Measurements from ENCODE around the gene GNAZ. TPM values are rescaled to one million over a fixed set of nuclear protein-coding genes. Genes with fewer than 3 reads are reported as not detected.
"Not testable (repeated sequence)": the region's sequence is repeated elsewhere in the genome, so short reads cannot be mapped to it uniquely, and the experiment has no call there.

GNAZ gene
- total and polyA plus RNA-seq, 3 donors from 2014 or later = 13.7 to 20.2 (median 15.1) TPM

DNA sequence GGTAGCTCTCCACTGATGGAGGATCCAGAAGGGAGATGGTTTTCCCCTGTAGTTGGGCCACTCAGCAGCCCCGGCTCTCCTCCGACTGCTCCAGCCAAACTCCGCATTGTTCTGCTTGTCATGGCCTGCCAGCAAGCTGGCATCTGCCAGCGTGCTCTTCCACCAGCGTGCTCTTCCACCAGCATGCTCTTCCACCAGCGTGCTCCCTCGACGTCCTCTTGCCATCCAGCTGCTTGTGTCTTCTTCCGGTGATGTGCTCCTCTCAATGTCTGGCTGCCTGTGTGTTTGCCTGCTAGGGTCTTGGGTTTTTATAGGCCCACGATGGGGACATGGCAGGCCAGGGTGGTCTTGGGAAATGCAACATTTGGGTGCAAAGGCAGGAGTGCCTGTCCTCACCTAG, 43.5 kb upstream of the GNAZ start:
- no peaks in the 10 kb centered on the region for H3K9me3 ChIP-seq
- no peak for DNase-seq

DNA sequence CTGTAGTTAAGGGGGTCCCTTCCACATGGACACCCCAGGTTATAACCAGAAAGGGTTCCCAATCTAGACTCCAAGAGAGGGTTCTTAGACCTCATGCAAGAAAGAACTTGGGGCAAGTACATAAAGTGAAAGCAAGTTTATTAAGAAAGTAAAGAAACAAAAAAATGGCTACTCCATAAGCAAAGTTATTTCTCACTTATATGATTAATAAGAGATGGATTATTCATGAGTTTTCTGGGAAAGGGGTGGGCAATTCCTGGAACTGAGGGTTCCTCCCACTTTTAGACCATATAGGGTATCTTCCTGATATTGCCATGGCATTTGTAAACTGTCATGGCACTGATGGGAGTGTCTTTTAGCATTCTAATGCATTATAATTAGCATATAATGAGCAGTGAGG, 42.5 kb upstream of the GNAZ start:
- H3K36me3 ChIP-seq (ENCODE audit: low read depth, missing control alignments); H3K27ac ChIP-seq; H3K4me3 ChIP-seq; intact Hi-C loops (cut with DNase I; ENCODE audit: low total_unique reads); H3K4me1 ChIP-seq; DNase-seq; H3K9me3 ChIP-seq; H3K27me3 ChIP-seq: not testable (repeated sequence)

More for the DNA sequence above, 43.5 kb upstream of the GNAZ start:
- TF ChIP-seq, protein P1, sequence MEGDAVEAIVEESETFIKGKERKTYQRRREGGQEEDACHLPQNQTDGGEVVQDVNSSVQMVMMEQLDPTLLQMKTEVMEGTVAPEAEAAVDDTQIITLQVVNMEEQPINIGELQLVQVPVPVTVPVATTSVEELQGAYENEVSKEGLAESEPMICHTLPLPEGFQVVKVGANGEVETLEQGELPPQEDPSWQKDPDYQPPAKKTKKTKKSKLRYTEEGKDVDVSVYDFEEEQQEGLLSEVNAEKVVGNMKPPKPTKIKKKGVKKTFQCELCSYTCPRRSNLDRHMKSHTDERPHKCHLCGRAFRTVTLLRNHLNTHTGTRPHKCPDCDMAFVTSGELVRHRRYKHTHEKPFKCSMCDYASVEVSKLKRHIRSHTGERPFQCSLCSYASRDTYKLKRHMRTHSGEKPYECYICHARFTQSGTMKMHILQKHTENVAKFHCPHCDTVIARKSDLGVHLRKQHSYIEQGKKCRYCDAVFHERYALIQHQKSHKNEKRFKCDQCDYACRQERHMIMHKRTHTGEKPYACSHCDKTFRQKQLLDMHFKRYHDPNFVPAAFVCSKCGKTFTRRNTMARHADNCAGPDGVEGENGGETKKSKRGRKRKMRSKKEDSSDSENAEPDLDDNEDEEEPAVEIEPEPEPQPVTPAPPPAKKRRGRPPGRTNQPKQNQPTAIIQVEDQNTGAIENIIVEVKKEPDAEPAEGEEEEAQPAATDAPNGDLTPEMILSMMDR (IDR thresholded peaks at IDR 0.05) = no peak
- TF ChIP-seq POLR2A (IDR thresholded peaks at IDR 0.05) = no peak
- intact Hi-C loops (cut with DNase I; ENCODE audit: low total_unique reads) = no loop called here
- no peaks in the 10 kb centered on the region for H3K4me1 ChIP-seq
- no peak overlapping the region for H3K4me3 ChIP-seq
- H3K36me3 ChIP-seq (ENCODE audit: low read depth, missing control alignments) = no peaks in the 10 kb centered on the region
- H3K27ac ChIP-seq = no peak overlapping the region
- 88 to 96% methylated on average over 10 of the region's 10 CpGs for WGBS, 2 donors
- H3K27me3 ChIP-seq = no peaks in the 10 kb centered on the region

DNA sequence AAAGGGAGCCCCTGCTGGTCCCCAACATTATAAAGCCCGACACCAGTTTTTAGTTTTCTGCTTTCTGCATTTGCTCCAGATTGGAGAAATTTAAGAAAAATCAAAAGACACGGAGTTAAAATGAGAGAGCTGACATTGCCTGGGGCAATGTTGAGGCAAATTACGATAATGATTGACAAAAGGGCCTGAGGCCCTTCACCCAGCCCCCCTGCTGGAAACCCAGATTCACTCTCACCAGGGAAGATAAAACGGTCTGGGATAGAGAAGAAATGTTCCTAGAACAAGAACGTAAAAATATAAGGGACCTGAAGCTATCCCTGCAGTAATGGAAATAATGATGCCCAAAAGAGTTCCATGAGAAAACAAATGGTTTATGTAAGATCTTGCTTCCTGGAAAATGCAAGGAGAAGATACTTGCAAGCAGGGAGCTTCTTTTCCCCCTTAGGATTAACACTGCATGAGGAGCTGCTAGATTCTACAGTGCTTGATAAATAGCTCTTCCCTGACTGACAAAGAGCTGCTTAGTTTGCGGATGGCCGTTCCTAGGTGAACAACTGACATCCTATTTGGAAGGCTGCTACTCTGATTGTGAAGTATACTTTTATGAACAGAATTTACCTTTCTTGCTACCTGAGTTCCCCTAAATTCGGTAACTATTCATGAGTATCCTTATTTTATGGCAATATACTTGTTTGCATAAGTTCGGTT, 40.6 kb upstream of the GNAZ start:
- H3K27ac ChIP-seq = no peak overlapping the region
- TF ChIP-seq, protein P1 (IDR thresholded peaks at IDR 0.05) = no peak
- no peak for TF ChIP-seq POLR2A (IDR thresholded peaks at IDR 0.05)
- H3K9me3 ChIP-seq = no peaks in the 10 kb centered on the region
- intact Hi-C loops (cut with DNase I; ENCODE audit: low total_unique reads) = no loop called here
- no peaks in the 10 kb centered on the region for H3K36me3 ChIP-seq (ENCODE audit: low read depth, missing control alignments)
- 82 to 83% methylated on average over 9 of the region's 9 CpGs for WGBS, 2 donors
- H3K4me1 ChIP-seq = no peaks in the 10 kb centered on the region
- DNase-seq = no peak
- H3K4me3 ChIP-seq = no peak overlapping the region
- H3K27me3 ChIP-seq = no peaks in the 10 kb centered on the region

DNA sequence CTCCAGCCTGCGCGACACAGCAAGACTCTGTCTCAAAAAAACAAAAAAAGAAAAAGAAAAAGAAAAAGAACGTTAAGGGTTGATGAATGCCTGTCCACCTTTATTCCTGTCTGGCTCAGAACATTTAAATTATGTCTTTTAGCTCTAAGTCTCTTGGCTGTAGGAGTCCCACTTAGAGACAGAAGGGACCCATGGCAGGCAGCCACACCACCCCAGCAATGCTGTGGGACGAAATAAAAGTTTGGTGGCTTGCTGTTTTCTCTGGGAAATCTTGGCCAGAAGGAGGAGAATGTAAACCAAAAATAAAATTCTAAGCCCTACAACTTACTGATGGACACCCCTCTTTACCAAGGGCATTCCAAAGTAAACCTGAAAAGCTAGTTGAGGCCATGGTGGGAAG, 38.9 kb upstream of the GNAZ start:
- 71 to 77% methylated on average over 4 of the region's 4 CpGs for WGBS, 2 donors
- Histone ChIP-seq H3K4me3 (no peak overlapping the region), H3K27ac (no peak overlapping the region), H3K27me3 (no peaks in the 10 kb centered on the region), H3K36me3 (ENCODE audit: low read depth, missing control alignments) (no peaks in the 10 kb centered on the region), H3K9me3 (no peaks in the 10 kb centered on the region), H3K4me1 (no peaks in the 10 kb centered on the region)
- no peak for TF ChIP-seq POLR2A (IDR thresholded peaks at IDR 0.05)
- TF ChIP-seq, protein P1 (IDR thresholded peaks at IDR 0.05) = no peak
- DNase-seq = no peak
- intact Hi-C loops (cut with DNase I; ENCODE audit: low total_unique reads) = no loop called here

DNA sequence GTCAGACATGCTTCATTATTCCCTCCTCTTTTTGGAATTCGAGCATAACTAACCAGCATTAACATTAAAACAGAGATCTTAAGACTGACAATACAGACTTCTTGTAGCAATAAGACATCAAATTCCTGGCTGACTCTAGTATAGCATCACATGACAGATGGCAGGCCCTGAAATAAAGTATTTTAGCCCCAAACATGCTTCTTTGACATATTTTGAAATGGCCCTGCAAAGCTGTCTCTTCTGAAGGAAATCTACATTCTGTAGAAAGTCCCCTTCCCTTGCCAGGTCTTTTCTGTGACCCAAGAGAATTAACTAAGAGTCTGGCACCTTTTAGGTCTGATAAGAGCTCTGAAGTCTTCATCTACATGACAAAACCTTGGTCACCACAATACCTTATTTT, 38.5 kb upstream of the GNAZ start:
- 71 to 82% methylated on average over 1 of the region's 1 CpG for WGBS, 2 donors
- Histone ChIP-seq H3K4me1 (no peaks in the 10 kb centered on the region), H3K27me3 (no peaks in the 10 kb centered on the region), H3K36me3 (ENCODE audit: low read depth, missing control alignments) (no peaks in the 10 kb centered on the region), H3K9me3 (no peaks in the 10 kb centered on the region), H3K27ac (no peak overlapping the region), H3K4me3 (no peak overlapping the region)
- TF ChIP-seq POLR2A (IDR thresholded peaks at IDR 0.05) = no peak
- TF ChIP-seq, protein P1 (IDR thresholded peaks at IDR 0.05) = no peak
- intact Hi-C loops (cut with DNase I; ENCODE audit: low total_unique reads) = no loop called here
- no peak for DNase-seq

Data from testis (tissue), 3 donors.